ENCODE results near the gene DPH6.

- no peak for TF ChIP-seq CTCF (IDR thresholded peaks at IDR 0.05)
- no peak for TF ChIP-seq POLR2A (IDR thresholded peaks at IDR 0.05)
These were observed 215.0 kb downstream of the DPH6 start for GRCh38 chr15:35330916-35331315.

Data from Peyer's patch (tissue), 4 donors.